Measurements from ENCODE around the gene EXOG.

EXOG gene

GRCh38 chr3:38574411-38575278 is 78.5 kb downstream of the EXOG start:
- H3K9me3 Mint-ChIP-seq: no peaks in the 10 kb centered on the region
- H3K27ac Mint-ChIP-seq: no peak overlapping the region
- no peak for DNase-seq
- ATAC-seq (replicated peaks): no peak
- no peak overlapping the region for H3K4me3 Mint-ChIP-seq
- H3K27me3 Mint-ChIP-seq: peaks cover 14 to 33% of the 10 kb centered on the region in 2 donors
- no peaks in the 10 kb centered on the region for H3K4me1 Mint-ChIP-seq (ENCODE audit: low read depth in 2 of 2)
- H3K36me3 Mint-ChIP-seq (ENCODE audit: insufficient read depth): no peaks in the 10 kb centered on the region

GRCh38 chr3:38575279-38575843 is 79.2 kb downstream of the EXOG start:
- no peak overlapping the region for H3K27ac Mint-ChIP-seq
- H3K36me3 Mint-ChIP-seq (ENCODE audit: insufficient read depth): no peaks in the 10 kb centered on the region
- H3K4me3 Mint-ChIP-seq: no peak overlapping the region
- ATAC-seq (replicated peaks) (no peak), DNase-seq (no peak)
- H3K9me3 Mint-ChIP-seq: no peaks in the 10 kb centered on the region
- peaks cover 14 to 33% of the 10 kb centered on the region in 2 donors for H3K27me3 Mint-ChIP-seq
- no peaks in the 10 kb centered on the region for H3K4me1 Mint-ChIP-seq (ENCODE audit: low read depth in 2 of 2)
